DMS53 treated with DMSO at 0.1 percent for 48 hours (cell line): Measurements from ENCODE around the gene DYNLT5.
"Not testable (repeated sequence)": the region's sequence is repeated elsewhere in the genome, so short reads cannot be mapped to it uniquely, and the experiment has no call there.

Experiments
- DNase-seq: peaks from one replicate; lab custom pipeline; 2025; ENCODE audit not compliant: unreplicated experiment; lab: John Stamatoyannopoulos, UW

DYNLT5 gene

GRCh38 chr1:66752000-66752592 is at the start of gene DYNLT5:
Gene DYNLT5 (plus strand): TSS chr1:66752459. CDS start chr1:66754659, 2,200 bp downstream.
- DNase-seq: no peak

DNA sequence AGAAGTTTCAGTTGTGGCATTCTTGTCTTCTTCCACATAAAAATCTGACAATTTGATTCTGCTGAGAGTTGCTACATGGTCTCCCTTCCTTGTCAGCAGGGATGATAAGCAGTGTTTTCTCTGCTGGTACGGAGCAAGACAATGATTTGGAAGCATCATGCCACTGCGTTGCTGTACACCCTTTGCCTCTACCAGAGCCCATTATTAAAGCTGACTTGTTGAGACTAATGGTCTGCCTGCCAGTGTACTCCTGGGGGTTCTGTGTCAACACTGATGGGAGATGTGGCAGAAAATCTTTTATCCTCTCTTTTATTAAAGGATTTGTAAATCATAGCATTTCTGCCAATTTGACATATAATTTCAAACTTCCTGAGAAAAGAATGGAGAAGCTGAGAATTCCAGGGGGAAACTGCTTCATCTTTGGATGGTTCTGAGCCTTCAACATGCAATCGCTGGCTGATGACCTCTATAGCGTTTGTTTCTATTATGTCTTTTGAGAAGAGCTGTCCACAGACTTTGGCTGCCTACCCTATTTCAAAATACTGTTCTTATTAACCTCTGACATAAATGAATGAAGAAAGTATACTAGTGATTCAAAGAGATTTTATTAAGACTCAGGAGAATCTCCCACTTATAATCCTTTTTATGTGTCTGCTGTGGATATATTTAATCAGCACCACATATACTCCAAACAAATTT is 47.9 kb upstream of the DYNLT5 start:
- no peak for DNase-seq

DNA sequence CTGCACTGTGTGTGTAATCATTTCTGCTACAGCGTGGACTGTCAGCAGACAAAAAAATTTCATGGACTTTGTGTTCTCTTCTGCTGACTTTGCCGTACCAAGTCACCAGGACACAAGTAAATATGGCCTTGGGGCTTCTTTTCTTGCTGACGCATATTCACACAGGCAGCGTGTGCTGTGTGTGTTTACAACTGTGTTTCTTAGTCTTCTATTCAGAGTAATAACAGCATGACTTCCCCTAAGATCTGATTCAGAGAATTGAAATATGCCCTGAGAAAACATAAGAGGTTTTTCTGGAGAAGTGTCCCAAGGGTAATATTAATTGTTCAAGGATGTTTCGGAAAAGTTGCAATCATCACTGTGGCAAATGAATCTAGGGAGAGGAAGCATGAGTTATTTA is 47.1 kb upstream of the DYNLT5 start:
- no peak for DNase-seq

- DNase-seq: peak; percentile 29
Measured at GRCh38 chr1:66711420-66711819, 40.8 kb upstream of the DYNLT5 start.

- DNase-seq: no peak
Measured at GRCh38 chr1:66712839-66713238, 39.4 kb upstream of the DYNLT5 start.

GRCh38 chr1:66723985-66724384 is 28.3 kb upstream of the DYNLT5 start:
- no peak for DNase-seq

- DNase-seq: peak; percentile 96
Measured at GRCh38 chr1:66725885-66726665, 26.2 kb upstream of the DYNLT5 start.

DNA sequence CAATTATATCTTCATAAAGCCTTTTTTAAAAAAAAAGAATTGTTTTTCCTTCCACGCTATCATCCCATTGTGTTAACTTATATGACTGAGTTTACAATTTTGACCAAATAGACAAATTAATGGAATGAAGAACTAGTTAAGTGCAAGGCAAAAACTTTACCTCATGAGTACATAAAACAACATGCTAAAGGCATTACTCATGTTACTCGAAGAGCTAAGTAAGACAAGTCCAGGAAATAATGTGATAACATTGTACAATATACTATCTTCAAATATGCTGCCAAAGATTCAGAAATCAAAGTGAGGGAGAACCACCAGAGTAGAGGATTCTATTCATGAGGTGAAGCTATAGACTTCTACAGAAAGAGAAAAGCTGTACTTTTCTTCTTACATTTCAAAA is 24.2 kb upstream of the DYNLT5 start:
- DNase-seq: no peak

- DNase-seq: peak; percentile 11
Measured at GRCh38 chr1:66728716-66729115, 23.5 kb upstream of the DYNLT5 start.

DNA sequence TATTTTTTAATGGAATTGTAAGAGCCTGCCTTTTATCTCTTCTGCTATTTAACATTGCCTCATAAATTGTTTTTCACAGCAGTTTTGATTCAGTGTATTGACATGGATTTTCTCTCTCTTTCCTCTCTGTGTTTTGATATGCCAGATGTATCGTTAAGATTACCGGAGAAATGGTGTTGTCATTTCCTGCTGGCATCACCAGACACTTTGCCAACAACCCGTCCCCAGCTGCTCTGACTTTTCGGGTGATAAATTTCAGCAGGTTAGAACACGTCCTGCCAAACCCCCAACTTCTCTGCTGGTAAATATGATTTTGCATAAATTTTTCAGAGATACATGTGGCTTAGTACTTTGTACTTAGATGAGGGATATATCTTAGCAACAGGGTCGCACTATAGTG is 23.1 kb upstream of the DYNLT5 start:
- no peak for DNase-seq

DNA sequence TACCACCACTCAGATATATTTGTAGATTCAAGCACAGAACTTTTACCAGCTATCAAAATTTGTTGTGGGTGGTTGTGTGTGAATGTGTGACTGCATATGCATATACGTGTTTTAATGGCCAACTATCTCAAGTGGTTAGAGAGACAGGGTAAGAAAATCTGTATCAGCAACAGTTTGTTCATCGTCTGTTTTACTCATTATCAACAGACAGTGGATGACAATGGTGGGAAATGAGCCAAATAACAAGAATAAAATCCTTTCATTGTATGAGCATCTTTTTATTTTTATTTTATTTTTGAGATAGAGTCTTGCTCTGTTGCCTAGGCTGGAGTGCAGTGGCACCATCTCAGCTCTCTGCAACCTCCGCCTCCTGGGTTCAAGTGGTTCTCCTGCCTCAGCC is 22.7 kb upstream of the DYNLT5 start:
- DNase-seq: no peak

DNA sequence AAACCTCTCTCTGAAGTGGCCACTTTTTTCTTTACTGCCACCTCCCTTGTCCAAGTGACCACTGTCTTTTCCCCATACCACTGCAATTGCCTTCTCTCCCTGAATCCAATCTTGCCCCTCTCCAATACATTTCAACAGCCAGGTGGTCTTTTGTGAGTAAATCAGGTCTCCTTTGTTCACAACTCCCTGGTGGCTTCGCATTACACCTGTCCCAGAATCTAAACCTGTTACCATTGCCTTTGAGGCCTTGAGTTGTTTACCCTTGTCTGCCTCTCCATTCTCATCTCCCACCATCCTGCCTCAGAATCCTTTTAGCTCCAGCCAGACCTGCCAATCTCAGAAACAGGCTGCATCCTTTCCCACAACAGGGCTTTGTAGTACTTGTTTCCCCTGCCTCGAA is 21.8 kb upstream of the DYNLT5 start:
- DNase-seq: no peak

- DNase-seq: no peak
Measured at GRCh38 chr1:66731170-66731865, 20.9 kb upstream of the DYNLT5 start.

GRCh38 chr1:66732407-66733166 is 19.7 kb upstream of the DYNLT5 start:
- DNase-seq: no peak

DNA sequence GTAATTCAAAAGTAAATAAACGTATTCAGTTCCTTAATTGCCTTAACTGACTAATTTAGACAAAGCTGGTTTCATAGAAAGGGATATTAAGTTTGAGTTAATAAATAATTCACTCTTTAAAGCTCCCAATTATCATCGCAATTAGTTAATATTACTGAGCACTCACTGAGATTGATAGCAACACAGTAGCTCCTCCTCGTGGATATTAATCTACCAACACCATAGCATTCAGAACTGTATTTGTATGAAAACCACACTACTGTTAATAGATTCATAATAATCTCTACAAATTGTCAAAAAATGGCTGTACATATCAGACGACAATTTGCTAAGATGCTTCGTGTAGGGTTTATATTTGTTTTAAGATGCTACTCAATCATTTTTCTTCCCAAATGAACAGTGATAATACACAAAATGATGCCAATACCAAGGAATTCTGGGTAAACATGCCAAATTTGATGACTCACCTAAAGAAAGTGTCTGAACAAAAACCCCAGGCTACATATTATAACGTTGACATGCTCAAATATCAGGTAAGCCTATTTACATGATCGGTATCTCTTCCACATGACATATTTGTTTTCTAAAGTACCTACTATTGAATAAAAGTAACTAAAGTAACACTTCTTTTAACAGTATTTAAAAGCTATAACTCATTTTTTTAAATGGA is 18.8 kb upstream of the DYNLT5 start:
- DNase-seq: no peak

GRCh38 chr1:66734531-66734930 is 17.7 kb upstream of the DYNLT5 start:
- DNase-seq: not testable (repeated sequence)

GRCh38 chr1:66737836-66738235 is 14.4 kb upstream of the DYNLT5 start:
- DNase-seq: no peak

- DNase-seq: no peak
Measured at GRCh38 chr1:66739401-66740157, 12.7 kb upstream of the DYNLT5 start.

- no peak for DNase-seq
Measured at GRCh38 chr1:66745451-66745850, 6.8 kb upstream of the DYNLT5 start.

DNA sequence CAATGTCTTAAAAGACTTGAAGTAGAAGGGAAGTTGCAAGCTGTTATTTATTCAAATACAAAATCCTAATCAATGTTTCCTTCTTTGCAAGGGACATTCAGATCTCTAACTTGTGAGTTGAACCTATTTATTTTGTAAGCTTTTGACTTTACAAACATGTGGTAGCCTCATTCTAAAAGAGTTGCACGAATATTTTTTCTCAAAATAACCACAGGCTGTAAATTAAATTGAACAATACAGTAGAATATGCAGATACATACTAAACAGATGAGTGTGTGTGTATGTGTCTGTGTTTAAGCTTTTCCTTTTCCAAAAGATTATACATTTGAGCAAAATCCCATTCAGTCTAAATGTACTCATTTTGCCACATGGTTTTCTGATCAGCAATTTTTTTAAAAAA is 4.8 kb upstream of the DYNLT5 start:
- DNase-seq: no peak
